ENCODE results near the gene HOXC13.

Gene HOXC13

DNA sequence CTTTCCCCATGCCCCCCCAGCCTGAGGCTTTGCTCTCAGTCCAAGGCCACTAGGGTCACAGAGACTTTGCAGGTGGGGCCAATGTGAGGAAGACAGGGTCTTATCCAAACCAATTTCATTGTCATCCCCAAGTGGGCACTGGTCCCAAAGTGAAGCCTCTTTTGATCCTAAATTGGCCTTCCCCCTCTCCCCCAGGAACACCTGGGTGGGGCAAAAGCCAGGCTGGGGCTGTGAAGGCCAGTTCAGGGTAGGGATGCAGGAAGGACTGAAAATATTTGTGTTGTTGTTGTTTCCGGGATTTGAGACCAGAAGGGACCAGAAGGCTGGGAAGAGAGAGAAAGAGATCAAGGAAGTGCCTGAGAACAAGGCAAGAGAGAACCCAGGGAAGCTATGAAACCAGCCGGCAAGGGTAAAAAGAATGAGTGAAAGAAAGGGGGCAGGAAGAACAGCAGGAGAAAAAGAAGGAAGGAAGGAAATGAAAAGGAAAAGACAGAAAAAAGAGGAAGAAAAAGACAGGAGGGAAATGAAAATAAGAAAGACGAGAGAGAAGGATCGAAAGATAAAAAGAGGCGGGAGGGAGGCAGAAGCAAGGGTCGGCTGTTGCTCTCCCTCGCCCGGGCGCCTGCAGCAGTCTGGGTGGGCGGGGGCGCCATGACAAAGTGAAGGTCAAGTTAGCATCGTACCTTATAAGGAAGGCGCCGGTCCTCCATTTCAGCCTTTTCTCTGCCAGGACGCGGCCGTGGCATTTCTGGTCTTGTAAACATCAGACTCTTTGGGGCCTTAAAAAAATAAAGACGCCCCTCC is 26.9 kb downstream of the HOXC13 start:
- peak overlapping the region; percentile 49 for H3K4me3 ChIP-seq (replicated peaks; ENCODE audit: low read depth, low read length)
- no peak for DNase-seq (ENCODE audit: extremely low read depth, low read depth)
- TF ChIP-seq, protein P1, sequence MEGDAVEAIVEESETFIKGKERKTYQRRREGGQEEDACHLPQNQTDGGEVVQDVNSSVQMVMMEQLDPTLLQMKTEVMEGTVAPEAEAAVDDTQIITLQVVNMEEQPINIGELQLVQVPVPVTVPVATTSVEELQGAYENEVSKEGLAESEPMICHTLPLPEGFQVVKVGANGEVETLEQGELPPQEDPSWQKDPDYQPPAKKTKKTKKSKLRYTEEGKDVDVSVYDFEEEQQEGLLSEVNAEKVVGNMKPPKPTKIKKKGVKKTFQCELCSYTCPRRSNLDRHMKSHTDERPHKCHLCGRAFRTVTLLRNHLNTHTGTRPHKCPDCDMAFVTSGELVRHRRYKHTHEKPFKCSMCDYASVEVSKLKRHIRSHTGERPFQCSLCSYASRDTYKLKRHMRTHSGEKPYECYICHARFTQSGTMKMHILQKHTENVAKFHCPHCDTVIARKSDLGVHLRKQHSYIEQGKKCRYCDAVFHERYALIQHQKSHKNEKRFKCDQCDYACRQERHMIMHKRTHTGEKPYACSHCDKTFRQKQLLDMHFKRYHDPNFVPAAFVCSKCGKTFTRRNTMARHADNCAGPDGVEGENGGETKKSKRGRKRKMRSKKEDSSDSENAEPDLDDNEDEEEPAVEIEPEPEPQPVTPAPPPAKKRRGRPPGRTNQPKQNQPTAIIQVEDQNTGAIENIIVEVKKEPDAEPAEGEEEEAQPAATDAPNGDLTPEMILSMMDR (IDR thresholded peaks at IDR 0.05; ENCODE audit: low read depth, low read length, missing control alignments): no peak

DNA sequence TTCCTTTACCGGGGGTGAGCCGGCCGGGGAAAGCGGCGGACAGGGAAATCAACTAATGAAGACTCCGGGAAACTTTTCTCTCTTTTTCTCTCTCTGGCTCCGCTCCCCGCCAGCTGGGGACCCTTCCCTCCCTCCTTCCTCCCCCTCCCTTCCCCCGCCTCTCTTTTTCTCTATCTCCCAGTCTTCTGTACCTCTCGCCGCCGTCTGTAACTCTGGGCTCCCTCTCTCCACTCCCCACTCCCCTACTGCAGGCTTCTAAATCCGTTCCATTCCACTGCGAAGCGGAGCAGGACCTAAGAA is 27.4 kb downstream of the HOXC13 start:
- TF ChIP-seq, protein P1 (IDR thresholded peaks at IDR 0.05; ENCODE audit: low read depth, low read length, missing control alignments): no peak
- no peak for DNase-seq (ENCODE audit: extremely low read depth, low read depth)
- peak overlapping the region; percentile 49 for H3K4me3 ChIP-seq (replicated peaks; ENCODE audit: low read depth, low read length)

DNA sequence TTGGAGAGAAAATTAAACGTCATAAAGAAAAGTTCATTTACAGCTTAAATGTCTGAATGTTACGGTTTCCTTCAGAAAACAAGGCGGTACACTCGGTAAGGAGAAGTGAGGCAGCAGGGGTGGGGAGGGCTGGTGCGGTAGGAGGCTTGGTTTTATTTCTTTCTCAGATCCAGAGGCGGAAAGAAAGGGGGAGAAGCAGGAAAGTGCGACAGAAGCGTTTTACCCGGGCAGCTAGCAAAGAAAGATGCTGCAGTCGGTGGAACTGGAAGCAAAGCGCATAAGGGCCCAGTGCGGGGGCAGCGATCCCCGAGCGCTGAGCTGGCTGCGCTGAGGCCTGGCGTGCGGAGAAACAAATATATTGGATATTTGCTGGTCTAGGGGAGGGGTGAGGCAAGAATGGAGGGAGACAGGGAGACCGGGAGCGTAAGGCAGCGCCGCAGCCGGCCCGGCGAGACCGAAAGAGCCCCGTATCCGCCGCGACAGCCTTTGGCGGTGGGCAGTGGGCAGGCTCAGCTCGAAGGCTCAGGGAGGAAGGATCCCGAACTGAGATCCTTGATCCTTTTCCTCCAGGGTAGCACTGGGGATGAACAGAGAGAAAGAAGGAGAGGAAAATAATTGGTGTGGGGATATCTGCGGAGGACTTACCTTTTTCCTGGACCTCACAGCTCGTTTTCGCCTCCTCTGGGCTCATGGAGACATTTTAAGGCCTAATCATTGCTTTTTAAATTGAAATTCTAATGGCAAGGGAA is 27.9 kb downstream of the HOXC13 start:
- peak overlapping the region; percentile 49 for H3K4me3 ChIP-seq (replicated peaks; ENCODE audit: low read depth, low read length)
- TF ChIP-seq, protein P1 (IDR thresholded peaks at IDR 0.05; ENCODE audit: low read depth, low read length, missing control alignments): no peak
- no peak for DNase-seq (ENCODE audit: extremely low read depth, low read depth)

GRCh38 chr12:53967421-53967925 is 28.8 kb downstream of the HOXC13 start:
- TF ChIP-seq, protein P1 (IDR thresholded peaks at IDR 0.05; ENCODE audit: low read depth, low read length, missing control alignments): no peak
- no peak for DNase-seq (ENCODE audit: extremely low read depth, low read depth)
- H3K4me3 ChIP-seq (replicated peaks; ENCODE audit: low read depth, low read length): peak overlapping the region; percentile 49

- peak overlapping the region; percentile 49 for H3K4me3 ChIP-seq (replicated peaks; ENCODE audit: low read depth, low read length)
Observed at GRCh38 chr12:53968214-53969127, 29.8 kb downstream of the HOXC13 start.

More at GRCh38 chr12:53968214-53969127, 29.8 kb downstream of the HOXC13 start:
- TF ChIP-seq, protein P1 (IDR thresholded peaks at IDR 0.05; ENCODE audit: low read depth, low read length, missing control alignments): no peak
- DNase-seq (ENCODE audit: extremely low read depth, low read depth): no peak
